ENCODE data around the gene PYGL.
"Not testable (repeated sequence)": the region's sequence is repeated elsewhere in the genome, so short reads cannot be mapped to it uniquely, and the experiment has no call there.

The PYGL gene

DNA sequence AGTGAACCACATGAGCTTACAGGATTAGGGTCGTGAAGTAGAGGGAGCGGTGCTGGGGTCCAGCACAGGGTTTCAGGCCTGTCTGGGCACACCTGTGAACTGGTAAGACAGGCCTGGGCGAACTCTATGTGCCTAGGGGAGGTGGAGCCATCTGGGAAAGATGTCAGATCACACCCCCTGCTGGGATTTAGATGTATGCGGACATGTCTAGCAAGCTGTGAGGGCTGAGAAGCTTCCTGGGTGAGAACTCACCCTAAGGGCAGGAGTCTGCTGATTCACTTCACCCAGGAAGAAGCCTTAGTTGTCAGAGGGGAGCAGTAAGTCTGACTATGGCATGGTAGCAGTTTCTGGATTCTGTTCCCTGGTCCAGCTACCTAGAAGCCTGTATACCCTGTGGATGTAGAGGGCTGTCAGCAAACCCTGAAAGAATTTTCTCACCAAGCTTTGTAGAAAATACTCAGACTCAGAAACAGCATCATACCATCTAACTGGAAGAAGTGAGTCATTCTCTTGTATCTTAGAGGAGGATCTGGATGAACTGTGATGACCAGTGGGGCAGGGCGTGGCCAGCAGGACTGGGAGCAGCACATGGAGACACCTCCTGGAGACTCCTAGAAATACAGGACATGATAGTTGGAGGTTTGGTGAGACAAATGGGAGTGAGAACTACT, 11.2 kb upstream of the PYGL start:
- peak; percentile 99 for DNase-seq (ENCODE audit: low read depth, low spot score)
- H3K27ac ChIP-seq = peak overlapping the region; percentile 97

DNA sequence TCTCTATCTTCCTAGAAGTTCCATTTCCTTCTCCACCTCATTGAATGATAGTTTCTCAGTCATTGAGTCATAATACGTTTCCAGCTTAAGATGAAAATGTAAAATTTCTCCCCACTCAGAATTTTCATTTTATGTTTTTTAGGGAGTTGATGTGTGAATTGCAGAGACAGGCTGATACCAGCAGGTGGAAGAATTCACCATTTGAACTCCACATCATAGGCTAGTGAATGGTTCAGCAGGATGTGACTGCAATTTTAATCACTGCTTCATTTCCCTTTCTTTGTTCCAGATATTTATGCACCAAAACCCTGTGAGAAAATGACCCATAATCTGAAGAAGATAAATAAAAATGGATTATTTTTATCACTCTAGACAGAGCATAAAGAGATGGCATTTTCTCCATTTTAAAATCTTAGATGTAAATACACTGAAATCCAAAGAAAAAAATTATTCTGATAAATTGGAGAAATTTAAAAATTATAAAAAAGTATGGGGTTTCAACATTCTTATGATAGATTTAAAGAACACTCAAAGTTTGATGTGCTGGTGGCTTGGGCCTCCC, 10.6 kb upstream of the PYGL start:
- peak overlapping the region; percentile 97 for H3K27ac ChIP-seq
- peak; percentile 31 for DNase-seq (ENCODE audit: low read depth, low spot score)

DNA sequence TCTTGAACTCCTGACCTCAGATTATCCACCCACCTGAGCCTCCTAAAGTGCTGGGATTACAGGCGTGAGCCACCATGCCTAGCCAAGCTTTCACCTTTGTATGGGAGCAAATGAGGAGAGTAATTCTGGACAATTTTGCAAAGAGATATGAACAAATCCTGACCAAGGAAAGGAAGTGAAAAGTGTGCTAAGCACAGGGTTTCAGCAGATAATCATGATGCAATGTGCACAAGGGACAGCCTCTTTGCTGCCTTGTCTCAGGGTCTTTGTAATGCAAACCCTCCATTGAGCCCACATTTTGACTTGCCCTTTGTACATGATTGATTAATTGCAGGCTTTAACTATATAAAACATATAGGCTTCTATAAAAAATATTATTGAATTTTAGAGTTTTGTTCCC, 9.2 kb upstream of the PYGL start:
- no peak for DNase-seq (ENCODE audit: low read depth, low spot score)
- no peak overlapping the region for H3K27ac ChIP-seq

DNA sequence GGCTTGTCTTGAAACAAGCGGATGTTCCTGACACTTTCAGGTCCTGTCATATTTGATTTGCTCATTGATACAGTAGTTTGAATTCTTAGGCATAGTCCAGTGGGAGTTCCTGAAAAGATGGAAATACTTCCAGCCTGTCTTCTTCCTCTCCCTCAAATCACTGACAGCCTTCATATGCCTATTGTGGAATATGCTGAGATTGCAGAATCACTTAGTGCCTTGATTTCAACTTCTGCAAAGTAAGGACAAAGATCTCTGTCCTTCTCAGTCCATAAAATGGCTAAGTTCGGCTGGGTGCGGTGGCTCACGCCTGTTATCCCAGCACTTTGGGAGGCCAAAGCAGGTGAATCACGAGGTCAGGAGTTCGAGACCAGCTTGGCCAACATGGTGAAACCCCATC, 6.7 kb upstream of the PYGL start:
- DNase-seq (ENCODE audit: low read depth, low spot score) = no peak

GRCh38 chr14:50948205-50948604, 3.9 kb upstream of the PYGL start:
- H3K27ac ChIP-seq = no peak overlapping the region
- DNase-seq (ENCODE audit: low read depth, low spot score) = no peak

More for the DNA sequence above, 6.7 kb upstream of the PYGL start:
- no peak overlapping the region for H3K27ac ChIP-seq

GRCh38 chr14:50947446-50947845, 3.2 kb upstream of the PYGL start:
- no peak for DNase-seq (ENCODE audit: low read depth, low spot score)
- H3K27ac ChIP-seq = peak overlapping the region; percentile 29

- no peak for DNase-seq (ENCODE audit: low read depth, low spot score)
- H3K27ac ChIP-seq = no peak overlapping the region
Observed at GRCh38 chr14:50946234-50946935, 2.1 kb upstream of the PYGL start.

DNA sequence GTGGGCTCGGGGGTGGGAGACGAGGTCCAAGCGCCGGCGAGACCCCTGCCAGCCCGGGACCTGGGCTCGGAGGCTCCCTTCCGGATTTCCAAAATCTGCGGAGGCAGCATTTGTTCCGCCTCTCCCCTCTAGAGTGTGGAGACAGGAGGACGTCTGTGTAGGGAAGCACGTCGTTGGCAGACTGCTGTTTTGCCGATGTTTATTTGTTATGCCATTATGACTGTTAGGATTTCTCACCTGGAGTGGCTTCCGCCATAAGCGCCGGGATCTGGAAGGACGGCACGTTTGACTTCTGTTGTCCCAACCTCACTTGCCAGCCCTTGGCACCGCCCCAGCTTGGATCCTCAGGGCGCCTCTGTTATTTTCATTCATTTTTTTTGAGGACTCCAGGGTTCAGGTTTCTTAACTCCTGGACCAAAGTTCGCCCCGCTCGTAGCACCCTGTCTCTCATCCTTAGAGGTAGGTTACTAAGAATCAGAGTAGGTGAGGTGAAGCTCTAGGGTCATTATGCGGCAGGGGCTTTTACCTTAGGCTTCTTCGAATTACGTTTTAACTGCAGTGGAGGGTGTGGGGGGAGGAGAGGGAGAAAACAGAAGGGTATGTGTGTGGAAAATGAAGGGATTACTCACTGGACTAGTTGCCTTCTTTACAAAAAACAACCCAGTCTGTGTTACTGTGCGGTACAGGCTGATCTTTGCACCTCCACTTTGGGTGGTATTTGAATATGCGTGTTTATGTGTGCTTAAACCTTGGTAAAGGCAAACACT, 547 bp upstream of the PYGL start:
- peak overlapping the region; percentile 80 for H3K27ac ChIP-seq
- DNase-seq (ENCODE audit: low read depth, low spot score) = peak; percentile 26

- peak overlapping the region; percentile 80 for H3K27ac ChIP-seq
- no peak for DNase-seq (ENCODE audit: low read depth, low spot score)
Observed at GRCh38 chr14:50943261-50943942, 881 bp downstream of the PYGL start.

GRCh38 chr14:50941638-50942037, 2.6 kb downstream of the PYGL start:
- DNase-seq (ENCODE audit: low read depth, low spot score) = not testable (repeated sequence)

DNA sequence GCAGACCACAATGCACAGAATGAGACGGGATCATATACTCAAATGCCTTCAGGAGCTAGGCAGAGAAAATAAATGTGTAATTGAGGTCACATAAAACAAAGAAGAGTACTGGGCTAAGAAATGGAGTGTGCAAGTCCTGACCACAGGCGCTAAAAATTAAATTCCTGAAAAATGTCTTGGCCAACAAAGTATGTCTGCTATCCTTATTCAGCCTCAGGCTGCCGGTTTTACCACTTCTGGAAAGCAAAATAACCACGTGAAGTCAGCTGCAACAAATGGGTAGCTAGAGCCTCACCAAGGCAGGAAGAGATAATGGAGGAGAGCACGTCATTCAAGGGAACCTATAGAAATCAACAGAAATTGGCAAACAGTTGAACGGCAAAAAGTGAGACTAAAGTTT, 3.1 kb downstream of the PYGL start:
- no peak for DNase-seq (ENCODE audit: low read depth, low spot score)
- H3K27ac ChIP-seq = no peak overlapping the region

More at GRCh38 chr14:50941638-50942037, 2.6 kb downstream of the PYGL start:
- H3K27ac ChIP-seq = not testable (repeated sequence)

- peak overlapping the region; percentile 76 for H3K27ac ChIP-seq
Observed at GRCh38 chr14:50937800-50938199, 6.5 kb downstream of the PYGL start.

DNA sequence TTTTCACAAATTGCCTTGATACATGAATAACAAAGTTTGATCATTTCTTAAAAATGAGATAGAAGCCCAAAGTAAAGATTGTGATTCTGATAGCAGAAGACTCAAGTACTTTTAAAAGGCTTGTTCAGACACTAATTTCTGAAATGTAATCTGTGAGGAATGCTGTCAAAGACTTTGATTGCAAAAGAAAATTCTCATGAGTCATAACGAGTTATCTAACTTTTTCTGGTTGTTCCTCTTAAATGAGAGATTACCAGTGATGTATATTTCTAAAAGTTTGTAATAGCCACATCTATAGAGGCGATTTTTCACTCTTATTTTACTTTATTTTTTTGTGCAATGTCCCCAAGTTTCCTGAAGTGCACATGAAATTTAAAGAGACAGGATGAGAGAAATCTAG, 7.0 kb downstream of the PYGL start:
- DNase-seq (ENCODE audit: low read depth, low spot score) = no peak
- H3K27ac ChIP-seq = peak overlapping the region; percentile 76

More at GRCh38 chr14:50937800-50938199, 6.5 kb downstream of the PYGL start:
- no peak for DNase-seq (ENCODE audit: low read depth, low spot score)

- no peak for DNase-seq (ENCODE audit: low read depth, low spot score)
- peak overlapping the region; percentile 76 for H3K27ac ChIP-seq
Observed at GRCh38 chr14:50936882-50937281, 7.4 kb downstream of the PYGL start.

DNA sequence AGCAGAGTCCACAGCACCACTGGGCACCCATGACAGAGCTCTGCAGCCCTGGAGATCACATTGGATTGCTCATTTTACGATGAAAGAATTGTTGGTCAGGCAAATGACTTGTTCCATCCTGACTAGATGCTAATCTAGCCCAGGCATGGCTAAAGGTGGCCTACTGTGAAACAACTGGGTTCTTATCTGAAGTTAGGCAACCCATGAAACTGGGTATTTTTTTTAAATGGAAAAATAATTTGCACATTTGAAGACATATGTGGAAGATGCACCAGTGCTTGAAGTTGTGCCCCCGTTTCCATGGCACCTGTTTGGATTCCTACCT, 8.3 kb downstream of the PYGL start:
- DNase-seq (ENCODE audit: low read depth, low spot score) = no peak
- H3K27ac ChIP-seq = peak overlapping the region; percentile 76

GRCh38 chr14:50935126-50936015, 8.9 kb downstream of the PYGL start:
- H3K27ac ChIP-seq = no peak overlapping the region
- no peak for DNase-seq (ENCODE audit: low read depth, low spot score)

- DNase-seq (ENCODE audit: low read depth, low spot score) = no peak
- peak overlapping the region; percentile 14 for H3K27ac ChIP-seq
Observed at GRCh38 chr14:50932592-50933495, 11.4 kb downstream of the PYGL start.

- peak overlapping the region; percentile 14 for H3K27ac ChIP-seq
- no peak for DNase-seq (ENCODE audit: low read depth, low spot score)
Observed at GRCh38 chr14:50932156-50932555, 12.1 kb downstream of the PYGL start.
